ENCODE measurements around the gene MAP3K10.
"Not testable (repeated sequence)": the region's sequence is repeated elsewhere in the genome, so short reads cannot be mapped to it uniquely, and the experiment has no call there.

MAP3K10 gene

GRCh38 chr19:40210889-40211288, 19.7 kb downstream of the MAP3K10 start:
- H3K4me3 ChIP-seq (ENCODE audit: low read depth, low read length): no peak overlapping the region
- H3K4me1 ChIP-seq (ENCODE audit: control insufficient read depth, insufficient read depth, low read length): no peaks in the 10 kb centered on the region
- peaks cover 3% of the 10 kb centered on the region for H3K36me3 ChIP-seq (ENCODE audit: control insufficient read depth, insufficient read depth, low read length)
- no peaks in the 10 kb centered on the region for H3K9me3 ChIP-seq (ENCODE audit: control insufficient read depth, insufficient read depth, low read length)
- no peak overlapping the region for H3K9ac ChIP-seq (ENCODE audit: low read depth, low read length)
- H3K27me3 ChIP-seq (ENCODE audit: control insufficient read depth, insufficient read depth, low read length): no peaks in the 10 kb centered on the region

- Histone ChIP-seq H3K9ac (ENCODE audit: low read depth, low read length) (no peak overlapping the region), H3K9me3 (ENCODE audit: control insufficient read depth, insufficient read depth, low read length) (no peaks in the 10 kb centered on the region), H3K4me3 (ENCODE audit: low read depth, low read length) (no peak overlapping the region), H3K27me3 (ENCODE audit: control insufficient read depth, insufficient read depth, low read length) (peaks cover 9% of the 10 kb centered on the region), H3K36me3 (ENCODE audit: control insufficient read depth, insufficient read depth, low read length) (peaks cover 3% of the 10 kb centered on the region), H3K4me1 (ENCODE audit: control insufficient read depth, insufficient read depth, low read length) (no peaks in the 10 kb centered on the region)
Observed at GRCh38 chr19:40213251-40213829, 22.1 kb downstream of the MAP3K10 start.

- H3K9ac ChIP-seq (ENCODE audit: low read depth, low read length): no peak overlapping the region
- H3K4me1 ChIP-seq (ENCODE audit: control insufficient read depth, insufficient read depth, low read length): no peaks in the 10 kb centered on the region
- peaks cover 3% of the 10 kb centered on the region for H3K36me3 ChIP-seq (ENCODE audit: control insufficient read depth, insufficient read depth, low read length)
- H3K9me3 ChIP-seq (ENCODE audit: control insufficient read depth, insufficient read depth, low read length): no peaks in the 10 kb centered on the region
- H3K27me3 ChIP-seq (ENCODE audit: control insufficient read depth, insufficient read depth, low read length): peaks cover 13% of the 10 kb centered on the region
- H3K4me3 ChIP-seq (ENCODE audit: low read depth, low read length): no peak overlapping the region
Observed at GRCh38 chr19:40213882-40214570, 22.8 kb downstream of the MAP3K10 start.

- no peak overlapping the region for H3K9ac ChIP-seq (ENCODE audit: low read depth, low read length)
- no peak overlapping the region for H3K4me3 ChIP-seq (ENCODE audit: low read depth, low read length)
- peaks cover 3% of the 10 kb centered on the region for H3K36me3 ChIP-seq (ENCODE audit: control insufficient read depth, insufficient read depth, low read length)
- H3K9me3 ChIP-seq (ENCODE audit: control insufficient read depth, insufficient read depth, low read length): no peaks in the 10 kb centered on the region
- H3K4me1 ChIP-seq (ENCODE audit: control insufficient read depth, insufficient read depth, low read length): no peaks in the 10 kb centered on the region
- peaks cover 20% of the 10 kb centered on the region for H3K27me3 ChIP-seq (ENCODE audit: control insufficient read depth, insufficient read depth, low read length)
Observed at GRCh38 chr19:40214936-40215335, 23.7 kb downstream of the MAP3K10 start.

- Histone ChIP-seq H3K9ac (ENCODE audit: low read depth, low read length) (no peak overlapping the region), H3K9me3 (ENCODE audit: control insufficient read depth, insufficient read depth, low read length) (no peaks in the 10 kb centered on the region), H3K27me3 (ENCODE audit: control insufficient read depth, insufficient read depth, low read length) (peaks cover 20% of the 10 kb centered on the region), H3K36me3 (ENCODE audit: control insufficient read depth, insufficient read depth, low read length) (peaks cover 3% of the 10 kb centered on the region), H3K4me1 (ENCODE audit: control insufficient read depth, insufficient read depth, low read length) (no peaks in the 10 kb centered on the region), H3K4me3 (ENCODE audit: low read depth, low read length) (peak overlapping the region; percentile 54)
Observed at GRCh38 chr19:40216013-40216776, 25.0 kb downstream of the MAP3K10 start.

GRCh38 chr19:40216777-40217026, 25.5 kb downstream of the MAP3K10 start:
- Histone ChIP-seq H3K9me3 (ENCODE audit: control insufficient read depth, insufficient read depth, low read length) (no peaks in the 10 kb centered on the region), H3K36me3 (ENCODE audit: control insufficient read depth, insufficient read depth, low read length) (peaks cover 3% of the 10 kb centered on the region), H3K27me3 (ENCODE audit: control insufficient read depth, insufficient read depth, low read length) (peaks cover 20% of the 10 kb centered on the region), H3K4me1 (ENCODE audit: control insufficient read depth, insufficient read depth, low read length) (no peaks in the 10 kb centered on the region), H3K9ac (ENCODE audit: low read depth, low read length) (no peak overlapping the region), H3K4me3 (ENCODE audit: low read depth, low read length) (peak overlapping the region; percentile 54)

GRCh38 chr19:40217027-40217810, 26.0 kb downstream of the MAP3K10 start:
- H3K4me3 ChIP-seq (ENCODE audit: low read depth, low read length): peak overlapping the region; percentile 54
- no peak overlapping the region for H3K9ac ChIP-seq (ENCODE audit: low read depth, low read length)
- H3K4me1 ChIP-seq (ENCODE audit: control insufficient read depth, insufficient read depth, low read length): no peaks in the 10 kb centered on the region

GRCh38 chr19:40217934-40218890, 27.0 kb downstream of the MAP3K10 start, which contains the start of gene TTC9B:
TTC9B (minus strand) TSS chr19:40218384; CDS start chr19:40218381, 3 bp downstream.
- Histone ChIP-seq H3K4me1 (ENCODE audit: control insufficient read depth, insufficient read depth, low read length) (peaks cover 2% of the 10 kb centered on the region), H3K4me3 (ENCODE audit: low read depth, low read length) (peak within 1 kb of the TSS; percentile 54), H3K9ac (ENCODE audit: low read depth, low read length) (no peak within 1 kb of the TSS), H3K36me3 (ENCODE audit: control insufficient read depth, insufficient read depth, low read length) (no peaks in the 10 kb centered on the region), H3K27me3 (ENCODE audit: control insufficient read depth, insufficient read depth, low read length) (peaks cover 20% of the 10 kb centered on the region), H3K9me3 (ENCODE audit: control insufficient read depth, insufficient read depth, low read length) (no peaks in the 10 kb centered on the region)

More at GRCh38 chr19:40217027-40217810, 26.0 kb downstream of the MAP3K10 start:
- Histone ChIP-seq H3K9me3 (ENCODE audit: control insufficient read depth, insufficient read depth, low read length) (no peaks in the 10 kb centered on the region), H3K27me3 (ENCODE audit: control insufficient read depth, insufficient read depth, low read length) (peaks cover 20% of the 10 kb centered on the region), H3K36me3 (ENCODE audit: control insufficient read depth, insufficient read depth, low read length) (no peaks in the 10 kb centered on the region)

- H3K9me3 ChIP-seq (ENCODE audit: control insufficient read depth, insufficient read depth, low read length); H3K36me3 ChIP-seq (ENCODE audit: control insufficient read depth, insufficient read depth, low read length); H3K4me3 ChIP-seq (ENCODE audit: low read depth, low read length); H3K9ac ChIP-seq (ENCODE audit: low read depth, low read length); H3K4me1 ChIP-seq (ENCODE audit: control insufficient read depth, insufficient read depth, low read length): not testable (repeated sequence)
- peaks cover 22% of the 10 kb centered on the region for H3K27me3 ChIP-seq (ENCODE audit: control insufficient read depth, insufficient read depth, low read length)
Observed at GRCh38 chr19:40219029-40219428, 27.8 kb downstream of the MAP3K10 start.

- Histone ChIP-seq H3K9ac (ENCODE audit: low read depth, low read length) (no peak overlapping the region), H3K27me3 (ENCODE audit: control insufficient read depth, insufficient read depth, low read length) (peaks cover 25% of the 10 kb centered on the region), H3K9me3 (ENCODE audit: control insufficient read depth, insufficient read depth, low read length) (no peaks in the 10 kb centered on the region), H3K4me1 (ENCODE audit: control insufficient read depth, insufficient read depth, low read length) (peaks cover 2% of the 10 kb centered on the region), H3K4me3 (ENCODE audit: low read depth, low read length) (no peak overlapping the region), H3K36me3 (ENCODE audit: control insufficient read depth, insufficient read depth, low read length) (no peaks in the 10 kb centered on the region)
Observed at GRCh38 chr19:40219721-40220276, 28.6 kb downstream of the MAP3K10 start.

All from iPS-15b (cell line).